HL-60 (cell line): Measurements from ENCODE around the gene GAD2.

ENCODE experiments used
- GABPA ChIP-seq: IDR thresholded peaks from 2 replicates; pipeline ENCODE4 v1.6.1; 2012; ENCODE audit warnings: low read depth
- POLR2AphosphoS5 ChIP-seq: IDR thresholded peaks from 2 replicates; pipeline ENCODE4 v1.6.1; 2012; ENCODE audit warnings: low read depth
- TF ChIP-seq, protein P1 (sequence below): IDR thresholded peaks from one replicate; pipeline ENCODE4 v1.5.1; 2011; ENCODE audit warnings: low read length, control low read depth, inconsistent platforms; ENCODE audit not compliant: insufficient read depth

DNA sequence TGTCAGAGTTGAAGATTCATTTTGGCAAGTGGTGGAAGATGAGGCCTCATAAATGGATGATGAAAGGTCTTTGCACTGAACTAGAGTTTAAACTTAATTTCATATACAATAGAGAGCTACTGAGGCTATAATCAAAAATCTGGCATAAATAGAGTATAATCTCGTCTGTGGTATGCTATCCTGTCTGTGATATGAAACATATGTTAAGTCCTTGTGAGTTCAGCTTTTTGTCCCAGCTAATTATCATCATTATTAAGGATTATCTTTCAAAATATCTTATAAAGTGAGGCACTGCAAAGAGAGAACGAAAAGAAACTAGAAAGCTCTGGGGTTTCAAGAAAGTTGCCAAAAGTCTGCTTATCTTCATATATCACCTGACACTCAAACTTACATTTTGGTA lies 83.4 kb downstream of the GAD2 start:
- TF ChIP-seq GABPA: no peak
- TF ChIP-seq, protein P1, sequence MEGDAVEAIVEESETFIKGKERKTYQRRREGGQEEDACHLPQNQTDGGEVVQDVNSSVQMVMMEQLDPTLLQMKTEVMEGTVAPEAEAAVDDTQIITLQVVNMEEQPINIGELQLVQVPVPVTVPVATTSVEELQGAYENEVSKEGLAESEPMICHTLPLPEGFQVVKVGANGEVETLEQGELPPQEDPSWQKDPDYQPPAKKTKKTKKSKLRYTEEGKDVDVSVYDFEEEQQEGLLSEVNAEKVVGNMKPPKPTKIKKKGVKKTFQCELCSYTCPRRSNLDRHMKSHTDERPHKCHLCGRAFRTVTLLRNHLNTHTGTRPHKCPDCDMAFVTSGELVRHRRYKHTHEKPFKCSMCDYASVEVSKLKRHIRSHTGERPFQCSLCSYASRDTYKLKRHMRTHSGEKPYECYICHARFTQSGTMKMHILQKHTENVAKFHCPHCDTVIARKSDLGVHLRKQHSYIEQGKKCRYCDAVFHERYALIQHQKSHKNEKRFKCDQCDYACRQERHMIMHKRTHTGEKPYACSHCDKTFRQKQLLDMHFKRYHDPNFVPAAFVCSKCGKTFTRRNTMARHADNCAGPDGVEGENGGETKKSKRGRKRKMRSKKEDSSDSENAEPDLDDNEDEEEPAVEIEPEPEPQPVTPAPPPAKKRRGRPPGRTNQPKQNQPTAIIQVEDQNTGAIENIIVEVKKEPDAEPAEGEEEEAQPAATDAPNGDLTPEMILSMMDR: no peak
- TF ChIP-seq POLR2AphosphoS5: no peak
